Adrenal gland (tissue), 5 donors: ENCODE results near the gene DLGAP1.

Experiments
- CTCF ChIP-seq, 6 experiments: fragments of 450-650 bp in 4 of 6; fragments of 200-600 bp in 2 of 6; sonication (generic) in 1 of 6; IDR thresholded peaks; 1 replicate in 5 of 6; 2 replicates in 1 of 6; pipeline versions ENCODE4 v1.5.1 to v1.8.0; 2016 to 2021; ENCODE audit warnings: antibody characterized with exemption in 6 of 6, mild to moderate bottlenecking in 2 of 6, moderate library complexity in 1 of 6
- POLR2A ChIP-seq, 2 donors: fragments of 450-650 bp; IDR thresholded peaks; one replicate each; pipeline ENCODE4 v1.6.1; 2017; ENCODE audit warnings: antibody characterized with exemption in 2 of 2, mild to moderate bottlenecking in 2 of 2, moderate library complexity in 1 of 2
- donor health status: DM: no; HTN: no; CAD: no.

GRCh38 chr18:3679241-3679640 lies 775.9 kb downstream of the DLGAP1 start:
- TF ChIP-seq POLR2A (IDR thresholded peaks at IDR 0.05): no peak
- no peak for TF ChIP-seq CTCF (IDR thresholded peaks at IDR 0.05)
